Glutamatergic neuron (in vitro differentiated cells): ENCODE data around the gene IQSEC3. TPM values are rescaled to one million over a fixed set of nuclear protein-coding genes. Genes with fewer than 3 reads are reported as not detected.

Experiments used
- DNase-seq: peaks from one replicate; pipeline ENCODE4 v3.0.0; 2022
- H3K27ac Mint-ChIP-seq: one replicate; pipeline ENCODE4 v1.8.0; 2020; ENCODE audit warnings: mild to moderate bottlenecking, mixed read lengths, inconsistent platforms; ENCODE audit not compliant: unreplicated experiment
- H3K27me3 Mint-ChIP-seq: one replicate; pipeline ENCODE4 v1.8.0; 2020; ENCODE audit warnings: mild to moderate bottlenecking, moderate library complexity, mixed read lengths, inconsistent platforms; ENCODE audit not compliant: unreplicated experiment
- H3K36me3 Mint-ChIP-seq: one replicate; pipeline ENCODE4 v1.8.0; 2020; ENCODE audit warnings: mild to moderate bottlenecking, mixed read lengths, inconsistent platforms; ENCODE audit not compliant: unreplicated experiment
- H3K4me1 Mint-ChIP-seq: one replicate; pipeline ENCODE4 v1.8.0; 2020; ENCODE audit warnings: mild to moderate bottlenecking, low read depth, mixed read lengths, inconsistent platforms; ENCODE audit not compliant: unreplicated experiment
- H3K4me3 Mint-ChIP-seq: one replicate; pipeline ENCODE4 v1.8.0; 2020; ENCODE audit warnings: mild to moderate bottlenecking, mixed read lengths, inconsistent platforms; ENCODE audit not compliant: unreplicated experiment
- H3K9me3 Mint-ChIP-seq: one replicate; pipeline ENCODE4 v1.8.0; 2020; ENCODE audit warnings: mild to moderate bottlenecking, moderate library complexity, mixed read lengths, inconsistent platforms; ENCODE audit not compliant: unreplicated experiment
- CTCF ChIP-seq: fragments of 200-600 bp; sonication (generic); IDR thresholded peaks from one replicate; pipeline ENCODE4 v1.5.0; 2021; ENCODE audit not compliant: partially characterized antibody, unreplicated experiment
- total RNA-seq: library from RNA; stranded (reverse); fragmentation: NEBNext Ultra II Directional; extraction: Animal tissue kit (Norgen Biotek cat#: 25700); gene quantifications from one replicate; pipeline ENCODE4 v1.2.1, GENCODE V29; 2021; ENCODE audit not compliant: unreplicated experiment

Gene IQSEC3
- total RNA-seq, 1 donor from 2014 or later: 41.4 TPM

GRCh38 chr12:195156-195555, 128.6 kb downstream of the IQSEC3 start:
- no peak for DNase-seq
- Mint-ChIP-seq H3K4me3 (no peak overlapping the region), H3K36me3 (no peaks in the 10 kb centered on the region), H3K27me3 (peaks cover 5% of the 10 kb centered on the region), H3K9me3 (peaks cover 6% of the 10 kb centered on the region), H3K27ac (no peak overlapping the region), H3K4me1 (peaks cover 12% of the 10 kb centered on the region)
- no peak for TF ChIP-seq CTCF

GRCh38 chr12:195951-196350, 129.4 kb downstream of the IQSEC3 start:
- Mint-ChIP-seq H3K9me3 (peaks cover 5% of the 10 kb centered on the region), H3K27ac (no peak overlapping the region), H3K4me1 (peaks cover 12% of the 10 kb centered on the region), H3K36me3 (no peaks in the 10 kb centered on the region), H3K27me3 (peaks cover 3% of the 10 kb centered on the region), H3K4me3 (no peak overlapping the region)
- TF ChIP-seq CTCF: no peak
- DNase-seq: no peak

- peaks cover 5% of the 10 kb centered on the region for H3K9me3 Mint-ChIP-seq
- H3K36me3 Mint-ChIP-seq: no peaks in the 10 kb centered on the region
- H3K4me3 Mint-ChIP-seq: no peak overlapping the region
- no peak for TF ChIP-seq CTCF
- H3K4me1 Mint-ChIP-seq: peaks cover 12% of the 10 kb centered on the region
- no peak overlapping the region for H3K27ac Mint-ChIP-seq
- H3K27me3 Mint-ChIP-seq: peaks cover 4% of the 10 kb centered on the region
- no peak for DNase-seq
These were observed 129.9 kb downstream of the IQSEC3 start for GRCh38 chr12:196436-196835.

- Mint-ChIP-seq H3K36me3 (peaks cover 4% of the 10 kb centered on the region), H3K4me3 (no peak overlapping the region), H3K27ac (no peak overlapping the region), H3K27me3 (peaks cover 7% of the 10 kb centered on the region), H3K9me3 (peaks cover 5% of the 10 kb centered on the region), H3K4me1 (peaks cover 12% of the 10 kb centered on the region)
- no peak for DNase-seq
- TF ChIP-seq CTCF: no peak
These were observed 130.8 kb downstream of the IQSEC3 start for GRCh38 chr12:197347-197746.

GRCh38 chr12:197911-198695, 131.5 kb downstream of the IQSEC3 start:
- Mint-ChIP-seq H3K27me3 (peaks cover 10% of the 10 kb centered on the region), H3K4me1 (peaks cover 9% of the 10 kb centered on the region), H3K4me3 (no peak overlapping the region), H3K27ac (no peak overlapping the region), H3K36me3 (peaks cover 9% of the 10 kb centered on the region), H3K9me3 (peaks cover 8% of the 10 kb centered on the region)
- no peak for DNase-seq
- TF ChIP-seq CTCF: no peak
